ENCODE results near the gene DVL1.

DVL1 gene

DNA sequence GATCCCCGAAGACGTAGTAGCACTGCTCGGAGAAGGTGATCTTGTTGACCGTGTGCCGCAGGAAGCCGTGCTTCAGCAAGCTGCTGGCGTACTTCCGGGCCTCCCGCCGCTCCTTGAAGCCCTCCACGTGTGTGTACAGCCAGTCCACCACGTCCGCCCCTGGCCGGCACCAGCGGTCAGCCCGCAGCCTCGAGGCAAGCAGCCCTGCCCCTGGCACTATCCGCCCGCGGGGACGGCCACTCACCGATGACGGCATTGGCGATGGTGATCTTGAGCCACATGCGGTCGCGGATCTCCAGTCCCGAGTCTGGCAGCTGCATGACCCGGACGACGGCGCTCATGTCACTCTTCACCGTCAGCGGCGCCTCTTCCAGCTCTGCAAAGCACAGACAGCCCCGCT is 10.9 kb downstream of the DVL1 start:
- DNase-seq (ENCODE audit: low read depth), result no peak
- H3K4me3 ChIP-seq (ENCODE audit: low read length), result no peak overlapping the region
- TF ChIP-seq, protein P1, sequence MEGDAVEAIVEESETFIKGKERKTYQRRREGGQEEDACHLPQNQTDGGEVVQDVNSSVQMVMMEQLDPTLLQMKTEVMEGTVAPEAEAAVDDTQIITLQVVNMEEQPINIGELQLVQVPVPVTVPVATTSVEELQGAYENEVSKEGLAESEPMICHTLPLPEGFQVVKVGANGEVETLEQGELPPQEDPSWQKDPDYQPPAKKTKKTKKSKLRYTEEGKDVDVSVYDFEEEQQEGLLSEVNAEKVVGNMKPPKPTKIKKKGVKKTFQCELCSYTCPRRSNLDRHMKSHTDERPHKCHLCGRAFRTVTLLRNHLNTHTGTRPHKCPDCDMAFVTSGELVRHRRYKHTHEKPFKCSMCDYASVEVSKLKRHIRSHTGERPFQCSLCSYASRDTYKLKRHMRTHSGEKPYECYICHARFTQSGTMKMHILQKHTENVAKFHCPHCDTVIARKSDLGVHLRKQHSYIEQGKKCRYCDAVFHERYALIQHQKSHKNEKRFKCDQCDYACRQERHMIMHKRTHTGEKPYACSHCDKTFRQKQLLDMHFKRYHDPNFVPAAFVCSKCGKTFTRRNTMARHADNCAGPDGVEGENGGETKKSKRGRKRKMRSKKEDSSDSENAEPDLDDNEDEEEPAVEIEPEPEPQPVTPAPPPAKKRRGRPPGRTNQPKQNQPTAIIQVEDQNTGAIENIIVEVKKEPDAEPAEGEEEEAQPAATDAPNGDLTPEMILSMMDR (conservative IDR thresholded peaks at IDR 0.05; ENCODE audit: low read length), result no peak

DNA sequence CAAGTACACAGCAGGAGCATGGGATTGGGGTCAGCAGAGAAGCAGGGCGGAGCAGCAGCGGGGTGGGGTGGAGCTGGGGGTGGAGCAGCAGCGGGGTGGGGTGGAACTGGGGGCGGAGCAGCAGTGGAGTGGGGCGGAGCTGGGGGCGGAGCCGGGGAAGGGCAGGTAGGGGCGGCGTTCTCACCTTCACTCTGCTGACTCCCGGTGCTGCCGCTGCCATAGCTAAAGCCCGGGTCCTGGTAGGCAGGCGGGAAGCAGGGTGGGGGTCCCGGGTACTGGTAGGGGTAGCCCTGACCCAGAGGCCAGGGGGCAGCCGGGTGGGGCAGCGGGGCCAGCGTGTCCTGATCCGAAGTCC is 11.4 kb downstream of the DVL1 start:
- TF ChIP-seq, protein P1 (conservative IDR thresholded peaks at IDR 0.05; ENCODE audit: low read length), result no peak
- no peak overlapping the region for H3K4me3 ChIP-seq (ENCODE audit: low read length)
- no peak for DNase-seq (ENCODE audit: low read depth)

DNA sequence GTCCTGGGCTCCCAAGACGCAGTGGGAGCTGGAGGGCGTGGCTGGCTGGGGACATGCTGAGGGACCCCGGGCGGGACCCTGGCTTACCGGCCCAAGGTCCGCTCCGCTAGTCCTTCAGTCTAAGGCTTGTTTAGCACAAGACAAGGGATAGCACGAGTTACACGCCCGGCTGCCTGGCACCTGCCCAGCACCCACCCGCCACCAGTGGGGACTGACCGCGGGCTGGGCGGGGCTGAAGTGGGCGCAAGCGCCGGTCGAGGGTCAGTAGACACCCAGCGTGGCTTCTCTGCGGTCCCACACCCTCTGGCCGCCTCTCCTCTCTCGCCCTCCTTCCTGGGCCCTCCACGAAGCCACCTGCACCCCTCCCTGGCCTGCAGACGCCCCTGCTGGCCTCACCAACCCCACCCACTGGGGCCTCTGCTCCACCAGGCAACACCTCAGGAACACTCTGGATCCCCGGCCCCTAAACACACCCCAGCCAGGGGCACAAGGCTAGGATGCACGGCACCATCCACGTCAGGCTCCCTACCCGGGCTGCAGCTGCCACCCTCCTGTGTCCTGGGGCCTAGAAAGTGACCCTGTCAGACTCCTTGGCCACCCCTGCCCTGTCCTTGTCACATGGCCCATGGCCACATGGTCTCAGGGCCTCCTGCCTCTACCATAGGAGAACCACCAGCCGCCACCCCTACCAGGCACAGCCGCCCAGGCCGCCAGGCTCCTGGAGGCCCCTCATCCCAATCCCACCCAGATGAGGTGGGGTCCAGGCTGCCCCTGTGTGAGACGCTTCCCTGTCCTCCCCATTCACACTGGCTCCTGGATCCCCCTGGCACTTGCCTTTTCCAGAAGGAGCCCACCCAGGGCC is 12.1 kb downstream of the DVL1 start:
- TF ChIP-seq, protein P1 (conservative IDR thresholded peaks at IDR 0.05; ENCODE audit: low read length), result no peak
- no peak overlapping the region for H3K4me3 ChIP-seq (ENCODE audit: low read length)
- DNase-seq (ENCODE audit: low read depth), result no peak

DNA sequence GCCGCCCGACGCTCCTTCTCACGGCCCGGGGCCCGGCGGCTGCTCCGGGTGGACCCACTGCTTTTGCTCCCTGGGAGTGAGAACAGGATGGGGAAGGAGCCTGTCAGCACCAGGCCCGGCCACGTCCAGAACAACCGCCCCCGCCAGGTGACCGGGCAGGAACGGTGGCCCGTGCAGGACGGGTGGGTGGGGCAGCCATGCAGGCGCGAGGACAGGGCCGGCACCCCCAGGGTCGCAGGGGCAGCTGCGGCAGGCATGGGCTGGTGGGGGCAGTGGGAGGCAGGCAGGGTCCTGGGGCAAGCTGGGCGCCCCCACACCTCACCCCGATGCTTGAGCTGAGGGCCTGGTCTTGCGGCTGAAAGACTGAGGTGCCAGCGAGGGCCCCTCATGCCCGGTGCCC is 12.8 kb downstream of the DVL1 start:
- TF ChIP-seq, protein P1 (conservative IDR thresholded peaks at IDR 0.05; ENCODE audit: low read length), result no peak
- H3K4me3 ChIP-seq (ENCODE audit: low read length), result no peak overlapping the region
- DNase-seq (ENCODE audit: low read depth), result no peak

DNA sequence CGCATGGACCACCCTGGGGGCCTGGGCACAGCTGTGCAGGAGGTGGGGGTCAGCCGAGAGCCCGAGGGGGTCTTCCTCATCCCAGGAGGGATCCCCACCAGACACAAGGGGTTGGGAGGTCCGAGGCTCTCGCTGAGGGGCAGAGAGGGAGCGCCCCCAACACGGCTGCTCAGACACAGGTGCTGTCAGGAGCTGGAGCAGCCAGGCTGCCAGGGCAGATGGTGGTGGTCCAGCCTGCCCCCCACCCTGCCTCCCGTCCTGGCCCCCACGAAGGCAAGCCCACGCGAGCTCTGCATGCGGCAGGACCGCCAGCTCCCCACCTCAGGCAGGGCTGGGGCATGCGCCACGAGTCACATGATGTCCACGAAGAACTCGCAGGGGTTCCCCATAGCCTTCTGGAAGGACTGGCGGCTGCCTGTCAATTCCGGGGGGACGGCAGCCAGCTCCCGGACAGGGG is 13.4 kb downstream of the DVL1 start:
- H3K4me3 ChIP-seq (ENCODE audit: low read length), result no peak overlapping the region
- TF ChIP-seq, protein P1 (conservative IDR thresholded peaks at IDR 0.05; ENCODE audit: low read length), result no peak
- DNase-seq (ENCODE audit: low read depth), result no peak

DNA sequence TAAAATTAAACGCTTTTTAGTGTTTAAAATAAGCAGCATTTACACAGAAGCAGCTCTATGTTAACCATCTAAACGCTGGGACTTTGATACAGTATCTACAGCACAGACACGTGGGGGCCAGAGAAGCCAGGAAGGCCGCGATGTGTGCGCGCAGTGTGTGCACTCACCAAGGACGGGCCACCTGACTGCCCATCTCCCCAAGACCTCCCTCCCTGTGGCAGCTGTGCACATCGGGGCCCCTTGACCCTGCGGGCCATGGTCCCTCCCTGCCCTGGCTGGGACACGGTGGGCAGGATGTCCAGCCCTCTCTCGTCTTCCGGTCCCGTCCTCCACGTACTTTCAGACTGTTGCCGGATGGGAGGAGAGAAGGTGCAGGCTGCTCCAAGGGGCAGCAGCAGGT is 13.9 kb downstream of the DVL1 start:
- no peak for DNase-seq (ENCODE audit: low read depth)
- TF ChIP-seq, protein P1 (conservative IDR thresholded peaks at IDR 0.05; ENCODE audit: low read length), result no peak
- H3K4me3 ChIP-seq (ENCODE audit: low read length), result no peak overlapping the region

DNA sequence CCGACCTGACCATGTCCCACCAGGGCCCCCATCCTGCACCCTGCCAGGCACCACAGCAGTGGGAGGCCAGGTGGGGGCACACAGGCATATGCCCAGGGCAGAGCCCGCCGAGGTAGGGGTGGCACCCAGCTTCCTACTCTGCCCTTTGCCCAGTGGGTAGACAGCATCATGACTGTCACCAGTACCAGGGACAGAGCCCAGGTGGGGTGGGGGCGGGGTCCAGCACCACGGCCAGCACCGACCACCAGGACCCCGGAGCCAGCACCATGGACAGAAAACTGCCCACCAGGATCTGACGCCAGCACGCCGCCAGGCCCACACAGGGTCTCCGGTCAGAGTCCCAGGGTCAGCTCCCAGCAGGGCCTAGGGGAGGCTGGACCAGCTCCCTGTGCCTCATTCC is 14.4 kb downstream of the DVL1 start:
- no peak overlapping the region for H3K4me3 ChIP-seq (ENCODE audit: low read length)
- TF ChIP-seq, protein P1 (conservative IDR thresholded peaks at IDR 0.05; ENCODE audit: low read length), result no peak
- no peak for DNase-seq (ENCODE audit: low read depth)

Measured in AG10803 (cell line).